Esophagus squamous epithelium (tissue), 4 donors: ENCODE data around the gene BDP1.

Experiments
- POLR2A ChIP-seq, 4 donors: fragments of 450-650 bp; IDR thresholded peaks; one replicate each; pipeline ENCODE4 v1.6.1; 2017; ENCODE audit warnings: antibody characterized with exemption in 4 of 4, mild to moderate bottlenecking in 4 of 4, moderate library complexity in 3 of 4
- TF ChIP-seq, protein P1 (sequence below), 6 experiments: fragments of 450-650 bp in 4 of 6; fragments of 200-600 bp in 2 of 6; sonication (generic) in 2 of 6; IDR thresholded peaks; one replicate each; pipeline ENCODE4 v1.5.1; 2016 to 2019; ENCODE audit warnings: antibody characterized with exemption in 6 of 6, mild to moderate bottlenecking in 4 of 6, moderate library complexity in 4 of 6

DNA sequence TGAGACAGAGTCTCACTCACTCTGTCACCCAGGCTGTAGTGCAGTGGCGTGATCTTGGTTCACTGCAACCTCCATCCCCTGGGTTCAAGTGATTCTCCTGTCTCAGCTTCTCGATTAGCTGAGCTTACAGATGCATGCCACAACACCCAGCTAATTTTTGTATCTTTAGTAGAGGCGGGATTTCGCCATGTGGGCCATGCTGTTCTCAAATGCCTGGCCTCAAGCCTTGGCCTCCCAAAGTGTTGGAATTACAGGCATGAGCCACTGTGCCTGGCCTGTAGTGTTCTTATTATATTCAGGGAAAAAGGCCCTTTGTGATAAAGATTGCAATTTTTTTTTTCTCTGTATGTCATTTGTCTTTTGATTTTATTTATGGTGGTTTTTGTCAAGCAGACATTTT lies 107.7 kb downstream of the BDP1 start:
- TF ChIP-seq, protein P1, sequence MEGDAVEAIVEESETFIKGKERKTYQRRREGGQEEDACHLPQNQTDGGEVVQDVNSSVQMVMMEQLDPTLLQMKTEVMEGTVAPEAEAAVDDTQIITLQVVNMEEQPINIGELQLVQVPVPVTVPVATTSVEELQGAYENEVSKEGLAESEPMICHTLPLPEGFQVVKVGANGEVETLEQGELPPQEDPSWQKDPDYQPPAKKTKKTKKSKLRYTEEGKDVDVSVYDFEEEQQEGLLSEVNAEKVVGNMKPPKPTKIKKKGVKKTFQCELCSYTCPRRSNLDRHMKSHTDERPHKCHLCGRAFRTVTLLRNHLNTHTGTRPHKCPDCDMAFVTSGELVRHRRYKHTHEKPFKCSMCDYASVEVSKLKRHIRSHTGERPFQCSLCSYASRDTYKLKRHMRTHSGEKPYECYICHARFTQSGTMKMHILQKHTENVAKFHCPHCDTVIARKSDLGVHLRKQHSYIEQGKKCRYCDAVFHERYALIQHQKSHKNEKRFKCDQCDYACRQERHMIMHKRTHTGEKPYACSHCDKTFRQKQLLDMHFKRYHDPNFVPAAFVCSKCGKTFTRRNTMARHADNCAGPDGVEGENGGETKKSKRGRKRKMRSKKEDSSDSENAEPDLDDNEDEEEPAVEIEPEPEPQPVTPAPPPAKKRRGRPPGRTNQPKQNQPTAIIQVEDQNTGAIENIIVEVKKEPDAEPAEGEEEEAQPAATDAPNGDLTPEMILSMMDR (IDR thresholded peaks at IDR 0.05): no peak
- TF ChIP-seq POLR2A (IDR thresholded peaks at IDR 0.05): no peak
